Stimulated activated CD8-positive, alpha-beta memory T cell treated with anti-CD3 and anti-CD28 coated beads, Interleukin-12 subunit alpha, Interleukin-12 subunit beta, amount 100 ng/mL, for 1 hour (primary cell): ENCODE data around the gene HMCES.
"Not testable (repeated sequence)": the region's sequence is repeated elsewhere in the genome, so short reads cannot be mapped to it uniquely, and the experiment has no call there.

ENCODE experiments used
- DNase-seq: peaks from one replicate; pipeline ENCODE4 v3.0.0-alpha.2; 2020; ENCODE audit warnings: low read depth

The HMCES gene

DNA sequence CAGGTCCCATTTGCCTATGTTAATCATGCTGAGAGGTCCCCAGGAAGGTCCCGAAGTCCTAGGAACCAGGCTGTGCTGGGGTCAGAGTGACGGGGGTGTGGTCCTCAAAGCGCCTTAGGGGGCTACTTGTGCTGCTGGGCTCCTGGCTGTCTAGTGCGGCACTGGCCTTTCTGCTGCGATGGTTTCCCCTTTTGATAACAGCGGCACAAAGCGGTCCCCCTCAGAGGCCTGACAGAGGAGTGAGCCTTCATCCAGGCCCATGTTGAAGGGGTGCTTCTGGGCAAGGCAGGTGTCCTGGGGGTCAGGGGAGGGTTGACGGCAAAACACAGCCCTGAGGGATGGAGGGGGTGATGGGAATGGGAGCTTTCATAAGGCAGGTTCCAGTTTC is 68.8 kb downstream of the HMCES start:
- DNase-seq = no peak

DNA sequence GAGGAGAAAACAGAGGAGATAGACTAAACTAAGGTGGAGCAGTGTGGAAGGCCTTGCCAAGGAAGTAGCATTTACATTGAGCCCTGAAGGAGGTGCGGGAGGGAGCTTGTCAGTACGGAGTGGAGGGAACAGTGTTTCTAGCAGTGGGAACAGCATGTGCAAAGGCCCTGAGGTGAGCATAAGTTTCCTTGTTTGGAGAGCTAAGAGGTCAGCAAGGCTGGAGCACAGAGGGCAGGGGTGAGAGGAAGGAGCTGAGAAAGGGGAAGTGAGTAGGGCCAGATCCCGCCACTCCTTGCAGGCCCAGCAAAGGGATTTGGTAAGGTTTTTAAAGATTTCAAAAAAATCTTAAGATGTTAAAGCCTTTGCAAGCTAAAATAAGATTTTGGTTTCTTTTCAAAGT is 70.1 kb downstream of the HMCES start:
- DNase-seq = no peak

- DNase-seq = not testable (repeated sequence)
These were observed 70.5 kb downstream of the HMCES start for GRCh38 chr3:129349169-129349568.

GRCh38 chr3:129349791-129350190 is 71.1 kb downstream of the HMCES start:
- DNase-seq = no peak

- DNase-seq = no peak
These were observed 73.4 kb downstream of the HMCES start for GRCh38 chr3:129352045-129352444.

DNA sequence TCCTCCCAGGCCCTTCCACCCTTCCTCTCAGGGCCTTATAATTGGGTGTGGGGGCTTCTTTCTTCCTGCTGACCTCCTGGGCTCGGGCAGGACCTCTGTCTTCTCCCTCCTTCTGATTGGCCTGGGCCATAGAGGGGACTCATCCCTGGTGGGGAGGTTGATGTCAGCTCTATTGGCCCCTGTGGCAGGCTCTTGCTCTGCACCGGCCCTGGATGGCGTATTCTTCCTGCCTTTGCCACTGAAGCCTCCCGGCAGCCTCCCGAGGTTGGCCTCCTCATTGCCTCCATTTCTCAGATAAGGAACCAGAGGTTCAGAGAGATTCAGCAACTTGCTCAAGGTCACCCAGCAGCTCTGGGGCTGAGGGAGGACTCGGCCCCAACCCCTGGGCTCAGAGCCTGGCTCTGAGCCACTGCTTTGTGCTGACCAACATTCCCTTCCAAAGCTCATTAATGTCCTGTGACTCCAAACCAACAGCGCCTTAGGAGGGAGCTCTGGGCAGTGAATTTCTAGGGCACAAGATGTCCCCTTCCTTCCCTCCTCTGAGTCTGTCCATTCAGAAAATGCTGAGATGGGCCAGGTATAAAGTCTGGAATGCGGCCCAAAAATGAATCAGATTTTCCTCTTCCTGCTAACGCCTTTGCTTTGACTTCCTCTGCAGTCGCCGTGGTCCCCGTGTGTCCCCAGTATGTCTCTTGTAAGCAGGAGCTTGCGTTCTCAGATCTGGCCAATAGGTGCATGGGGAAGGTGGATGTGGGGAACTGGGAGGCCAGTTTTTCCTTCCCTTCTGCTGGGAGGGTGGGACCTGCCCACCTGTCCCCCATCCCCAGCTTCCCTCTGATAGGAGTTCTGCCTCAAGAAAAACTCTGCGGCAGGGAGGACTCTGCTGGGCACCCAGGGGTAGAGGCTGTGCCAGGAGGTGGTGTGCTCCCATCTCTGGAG is 74.2 kb downstream of the HMCES start:
- no peak for DNase-seq

DNA sequence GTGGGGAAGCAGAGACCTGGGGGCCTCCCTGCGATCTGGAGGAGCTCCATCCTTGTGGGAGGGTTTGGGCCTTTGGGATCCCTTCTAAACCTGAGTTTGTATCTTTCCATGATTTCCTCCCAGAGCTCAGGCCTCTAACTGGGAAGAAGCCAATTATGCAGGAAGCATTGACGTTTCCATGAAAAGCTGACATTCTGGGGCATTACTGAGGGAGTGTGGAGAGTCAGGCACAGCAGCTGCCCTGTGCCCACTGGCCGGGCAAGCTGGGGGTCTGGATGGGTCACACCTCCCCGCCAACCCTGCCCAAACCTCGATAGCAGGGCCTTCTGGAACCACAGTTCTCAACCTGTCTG is 74.9 kb downstream of the HMCES start:
- DNase-seq = no peak
